AG04450 (cell line): ENCODE results near the gene SGMS1. TPM values are rescaled to one million over a fixed set of nuclear protein-coding genes. Genes with fewer than 3 reads are reported as not detected.

Experiments used
- CTCF ChIA-PET: fragments of 300-600, 350-600 bp; formaldehyde crosslinking; extraction: SDS; loops from one replicate; lab custom pipeline; 2022; ENCODE audit warnings: antibody characterized with exemption, inconsistent platforms; lab: Charles Lee
- POLR2A ChIA-PET: fragments of 350-600 bp; formaldehyde crosslinking; extraction: SDS; loops from one replicate; lab custom pipeline; 2021; ENCODE audit warnings: antibody characterized with exemption, inconsistent platforms; lab: Yijun Ruan, JAX
- DNase-seq: peaks from one replicate; pipeline ENCODE4 v3.0.0-alpha.2; 2011; ENCODE audit warnings: low read depth, low spot score
- H3K27ac ChIP-seq: one replicate; pipeline ENCODE4 v1.5.1; 2012; ENCODE audit warnings: low read depth, low read length, control low read depth
- H3K27me3 ChIP-seq: one replicate; pipeline ENCODE4 v1.6.0; 2012; ENCODE audit warnings: low read length; ENCODE audit not compliant: control insufficient read depth, insufficient read depth
- H3K4me3 ChIP-seq: 2 replicates; pipeline ENCODE4 v1.5.1; 2011; ENCODE audit warnings: mild to moderate bottlenecking, low read depth, low read length, control low read depth
- H3K9me3 ChIP-seq: 2 replicates; pipeline ENCODE4 v1.5.1; 2012; ENCODE audit warnings: low read length; ENCODE audit not compliant: control insufficient read depth, insufficient read depth
- CTCF ChIP-seq: IDR thresholded peaks from 2 replicates; pipeline ENCODE4 v1.5.1; 2011; ENCODE audit warnings: low read depth, low read length, control low read depth, inconsistent platforms
- polyA plus RNA-seq: library from polyadenylated mRNA; depleted of rRNA; stranded (reverse); fragments of >200 nt; gene quantifications from 2 replicates; pipeline ENCODE4 v1.2.3, GENCODE V29; 2011

SGMS1 gene
- polyA plus RNA-seq, 1 experiment = 17.7 TPM

- POLR2A ChIA-PET = no interaction called here
- Histone ChIP-seq H3K9me3 (no peaks in the 10 kb centered on the region), H3K27me3 (no peaks in the 10 kb centered on the region), H3K27ac (no peak overlapping the region), H3K4me3 (no peak overlapping the region)
- no peak for TF ChIP-seq CTCF
- no peak for DNase-seq
- CTCF ChIA-PET = no interaction called here
Measured at GRCh38 chr10:50578949-50579348, 44.8 kb downstream of the SGMS1 start.

DNA sequence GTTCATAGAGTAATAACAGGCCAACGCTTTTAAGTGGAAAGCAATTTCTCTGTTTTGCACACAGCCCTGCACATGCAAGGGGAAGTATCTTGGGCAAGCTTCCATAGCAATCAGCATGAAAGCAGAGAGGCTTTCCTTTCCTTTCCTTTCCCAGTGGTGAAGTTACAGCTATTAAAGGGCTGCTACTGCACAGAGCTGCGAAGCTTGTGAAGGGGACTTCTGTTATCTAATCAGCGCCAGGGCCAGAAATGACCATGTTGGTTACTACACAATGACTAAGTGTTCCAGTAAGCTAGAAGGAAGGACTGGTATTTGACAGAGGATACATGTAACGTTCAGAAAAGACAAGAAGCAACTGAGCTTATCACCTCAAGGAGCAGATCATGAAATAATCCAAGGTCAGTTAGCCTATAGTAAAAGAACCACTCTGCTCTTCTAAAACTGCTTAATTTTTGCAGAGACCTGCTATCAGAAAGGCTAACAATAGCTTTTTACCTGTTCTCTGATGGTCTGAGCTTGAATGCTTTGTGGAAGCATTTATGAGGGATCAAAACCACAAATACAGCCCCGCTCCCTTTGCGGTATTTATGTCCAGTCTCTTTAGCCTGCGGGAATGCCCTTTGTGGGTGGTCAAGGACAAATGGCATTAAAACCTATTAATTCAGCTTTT, 45.9 kb downstream of the SGMS1 start:
- POLR2A ChIA-PET = interaction anchor here (1.4 kb wide), 1 partner anchor 47 kb away, joined by 3 read pairs; no protein-coding TSS in a partner anchor
- H3K27me3 ChIP-seq = no peaks in the 10 kb centered on the region
- H3K4me3 ChIP-seq = no peak overlapping the region
- H3K9me3 ChIP-seq = no peaks in the 10 kb centered on the region
- DNase-seq = no peak
- CTCF ChIA-PET = interaction anchor here (0.6 kb wide), 1 partner anchor 210 kb away, joined by 3 read pairs; no protein-coding TSS in a partner anchor
- H3K27ac ChIP-seq = no peak overlapping the region
- no peak for TF ChIP-seq CTCF

DNA sequence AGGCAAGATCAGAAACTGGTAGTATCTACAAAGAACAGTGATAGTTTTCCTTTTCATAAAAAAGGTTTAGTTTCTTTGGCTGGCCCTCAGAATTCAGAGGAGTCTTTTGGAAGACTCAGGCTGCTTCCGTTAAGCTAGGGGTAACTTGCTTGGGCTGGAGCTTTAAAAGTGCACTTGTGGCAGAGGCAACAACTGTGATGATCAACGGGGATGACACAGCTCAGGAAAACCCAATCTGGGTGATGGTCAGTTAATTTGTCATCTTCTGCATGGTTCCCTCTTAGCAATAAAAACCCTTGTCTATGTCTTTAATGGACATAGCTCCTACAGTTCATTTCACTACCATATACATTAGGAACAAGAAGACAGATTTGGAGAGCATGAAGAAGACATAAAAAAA, 46.7 kb downstream of the SGMS1 start:
- CTCF ChIA-PET = interaction anchor here (0.6 to 2.0 kb wide), 2 partner anchors 8 to 209 kb away, joined by 3 to 6 read pairs; no protein-coding TSS in a partner anchor
- Histone ChIP-seq H3K9me3 (no peaks in the 10 kb centered on the region), H3K27ac (no peak overlapping the region), H3K4me3 (no peak overlapping the region), H3K27me3 (no peaks in the 10 kb centered on the region)
- DNase-seq = no peak
- POLR2A ChIA-PET = no interaction called here
- no peak for TF ChIP-seq CTCF

- no peak for DNase-seq
- Histone ChIP-seq H3K9me3 (no peaks in the 10 kb centered on the region), H3K27me3 (no peaks in the 10 kb centered on the region), H3K4me3 (no peak overlapping the region), H3K27ac (no peak overlapping the region)
- POLR2A ChIA-PET = no interaction called here
- no peak for TF ChIP-seq CTCF
- CTCF ChIA-PET = interaction anchor here (2.0 kb wide), 1 partner anchor 9 kb away, joined by 6 read pairs; no protein-coding TSS in a partner anchor
Measured at GRCh38 chr10:50576245-50576815, 47.4 kb downstream of the SGMS1 start.
